ENCODE results near the gene NKAIN2. TPM values are rescaled to one million over a fixed set of nuclear protein-coding genes. Genes with fewer than 3 reads are reported as not detected.

NKAIN2 gene
- total RNA-seq, 2 donors from 2014 or later = 0.31 to 2.3 TPM

DNA sequence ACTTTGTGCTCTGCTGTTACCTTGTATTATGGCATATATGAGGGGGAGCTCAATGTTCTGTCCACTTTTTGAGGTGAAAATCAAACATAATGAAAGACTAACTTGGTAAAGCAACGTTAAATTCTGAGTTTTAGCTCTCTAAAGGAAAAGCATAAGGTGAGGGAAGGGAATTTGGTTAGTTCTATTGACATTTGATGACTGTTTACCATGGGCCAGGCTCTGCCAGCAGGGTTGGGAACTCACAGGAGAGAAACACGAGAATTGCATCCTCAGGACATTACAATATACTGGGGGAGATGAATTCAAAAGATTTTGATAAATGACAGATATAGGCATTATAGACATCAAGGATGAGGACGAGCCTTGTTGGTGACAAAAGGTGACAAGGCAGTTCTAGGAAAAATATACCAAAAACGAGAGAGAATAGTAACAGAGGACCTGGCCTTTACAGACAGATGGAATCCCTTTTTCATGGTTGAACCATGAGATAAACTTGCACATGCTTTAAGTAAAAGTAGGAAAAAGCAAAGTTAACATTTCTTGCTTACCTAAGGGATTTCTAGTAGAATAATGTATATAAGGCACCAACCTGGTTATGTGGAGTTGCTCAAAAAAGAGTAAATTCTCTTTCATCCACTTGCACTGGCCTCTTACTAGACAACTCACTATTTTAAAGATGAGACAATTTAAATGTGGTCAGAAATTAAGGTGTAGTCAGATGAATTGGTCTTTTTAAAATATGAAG is 191.4 kb downstream of the NKAIN2 start:
- no peaks in the 10 kb centered on the region for H3K4me1 ChIP-seq
- no peak for DNase-seq (ENCODE audit: low spot score)
- H3K27ac ChIP-seq = no peak overlapping the region
- H3K27me3 ChIP-seq = no peaks in the 10 kb centered on the region
- H3K9me3 ChIP-seq = no peaks in the 10 kb centered on the region
- TF ChIP-seq, protein P1, sequence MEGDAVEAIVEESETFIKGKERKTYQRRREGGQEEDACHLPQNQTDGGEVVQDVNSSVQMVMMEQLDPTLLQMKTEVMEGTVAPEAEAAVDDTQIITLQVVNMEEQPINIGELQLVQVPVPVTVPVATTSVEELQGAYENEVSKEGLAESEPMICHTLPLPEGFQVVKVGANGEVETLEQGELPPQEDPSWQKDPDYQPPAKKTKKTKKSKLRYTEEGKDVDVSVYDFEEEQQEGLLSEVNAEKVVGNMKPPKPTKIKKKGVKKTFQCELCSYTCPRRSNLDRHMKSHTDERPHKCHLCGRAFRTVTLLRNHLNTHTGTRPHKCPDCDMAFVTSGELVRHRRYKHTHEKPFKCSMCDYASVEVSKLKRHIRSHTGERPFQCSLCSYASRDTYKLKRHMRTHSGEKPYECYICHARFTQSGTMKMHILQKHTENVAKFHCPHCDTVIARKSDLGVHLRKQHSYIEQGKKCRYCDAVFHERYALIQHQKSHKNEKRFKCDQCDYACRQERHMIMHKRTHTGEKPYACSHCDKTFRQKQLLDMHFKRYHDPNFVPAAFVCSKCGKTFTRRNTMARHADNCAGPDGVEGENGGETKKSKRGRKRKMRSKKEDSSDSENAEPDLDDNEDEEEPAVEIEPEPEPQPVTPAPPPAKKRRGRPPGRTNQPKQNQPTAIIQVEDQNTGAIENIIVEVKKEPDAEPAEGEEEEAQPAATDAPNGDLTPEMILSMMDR (IDR thresholded peaks at IDR 0.05) = no peak
- no peaks in the 10 kb centered on the region for H3K36me3 ChIP-seq
- no peak overlapping the region for H3K4me3 ChIP-seq

DNA sequence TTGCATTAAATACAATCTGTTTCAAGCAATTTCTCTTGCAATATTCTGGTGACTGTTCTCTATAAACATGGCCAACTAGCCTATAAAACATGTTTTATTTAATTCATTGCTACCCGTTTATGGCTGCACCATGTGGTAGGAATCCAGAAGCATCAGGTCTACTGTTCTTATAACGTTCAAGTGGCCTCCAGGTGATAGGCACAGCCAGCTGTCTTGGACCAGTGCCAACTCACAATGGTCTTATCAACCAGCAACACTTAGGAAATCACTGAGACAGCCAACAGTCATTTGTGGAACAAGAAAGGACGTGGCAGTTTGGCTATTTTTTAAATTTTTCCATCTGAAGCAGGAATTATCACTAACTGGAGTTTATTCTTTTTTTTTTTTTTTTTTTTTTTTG is 193.6 kb downstream of the NKAIN2 start:
- H3K4me1 ChIP-seq = no peaks in the 10 kb centered on the region
- TF ChIP-seq, protein P1 (IDR thresholded peaks at IDR 0.05) = no peak
- H3K9me3 ChIP-seq = no peaks in the 10 kb centered on the region

DNA sequence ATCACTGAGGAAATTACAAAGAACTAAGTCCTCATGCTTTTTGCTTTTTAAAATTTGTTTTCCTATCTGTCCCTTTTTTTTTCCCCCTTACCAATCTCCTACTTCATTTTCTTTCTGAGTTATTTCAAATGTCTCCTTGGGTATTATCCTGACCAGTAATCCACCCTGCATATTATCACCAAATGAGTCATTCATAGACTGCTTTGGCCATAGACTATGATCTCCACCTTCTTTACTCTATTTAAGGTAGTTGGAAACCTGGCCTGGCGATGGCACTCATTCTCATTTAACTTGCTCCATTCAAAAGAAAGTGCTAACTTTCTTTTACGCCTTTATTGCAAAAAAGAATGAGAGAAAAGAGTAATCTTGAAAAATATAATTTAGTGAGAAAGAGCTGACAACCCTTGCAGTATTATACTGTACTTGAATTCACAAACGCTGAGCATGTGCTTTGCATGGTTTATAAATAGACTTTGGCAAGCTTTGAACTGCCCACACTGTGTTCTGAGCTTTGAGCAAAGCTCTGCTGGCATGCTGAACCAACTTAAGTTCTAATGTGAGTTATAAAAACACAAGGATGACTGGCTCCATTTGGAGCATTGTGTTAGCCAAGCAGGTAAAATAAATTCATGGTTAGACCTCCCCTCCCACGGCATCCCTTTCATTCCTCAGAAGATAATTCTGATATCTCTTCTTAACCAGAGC is 198.9 kb downstream of the NKAIN2 start:
- peaks cover 0 to 4% of the 10 kb centered on the region in 2 donors for H3K4me1 ChIP-seq
- H3K27ac ChIP-seq = peak overlapping the region; percentile 20 to 60
- H3K27me3 ChIP-seq = no peaks in the 10 kb centered on the region
- H3K4me3 ChIP-seq = peak overlapping the region in 1 of 2 donors; percentile 12
- TF ChIP-seq, protein P1 (IDR thresholded peaks at IDR 0.05) = no peak
- no peaks in the 10 kb centered on the region for H3K36me3 ChIP-seq
- H3K9me3 ChIP-seq = no peaks in the 10 kb centered on the region
- no peak for DNase-seq (ENCODE audit: low spot score)

More for the DNA sequence above, 193.6 kb downstream of the NKAIN2 start:
- Histone ChIP-seq H3K27me3 (no peaks in the 10 kb centered on the region), H3K27ac (no peak overlapping the region), H3K4me3 (no peak overlapping the region), H3K36me3 (no peaks in the 10 kb centered on the region)
- DNase-seq (ENCODE audit: low spot score) = no peak

DNA sequence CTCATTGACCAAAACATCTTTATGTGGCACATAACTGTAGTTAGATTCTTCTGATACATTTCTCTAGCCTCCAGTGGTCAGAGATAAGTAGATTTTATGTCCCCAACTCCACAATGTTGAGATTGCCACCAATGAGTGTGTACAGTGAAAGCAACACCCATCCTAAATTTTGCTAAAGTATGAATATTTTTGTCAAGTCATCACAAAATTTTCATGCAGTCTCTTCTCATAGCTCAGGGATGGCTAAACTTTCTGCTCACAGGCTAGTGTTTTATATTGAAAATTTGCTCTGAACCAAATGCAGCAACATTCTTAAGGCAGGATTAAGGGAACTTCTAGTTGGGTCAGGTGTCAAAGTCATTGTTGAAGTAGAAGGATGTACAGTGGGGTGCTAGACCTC is 203.6 kb downstream of the NKAIN2 start:
- Histone ChIP-seq H3K27me3 (no peaks in the 10 kb centered on the region), H3K36me3 (no peaks in the 10 kb centered on the region), H3K4me1 (peaks cover 0 to 4% of the 10 kb centered on the region in 2 donors), H3K9me3 (no peaks in the 10 kb centered on the region), H3K4me3 (no peak overlapping the region), H3K27ac (no peak overlapping the region)
- no peak for DNase-seq (ENCODE audit: low spot score)
- TF ChIP-seq, protein P1 (IDR thresholded peaks at IDR 0.05) = no peak

DNA sequence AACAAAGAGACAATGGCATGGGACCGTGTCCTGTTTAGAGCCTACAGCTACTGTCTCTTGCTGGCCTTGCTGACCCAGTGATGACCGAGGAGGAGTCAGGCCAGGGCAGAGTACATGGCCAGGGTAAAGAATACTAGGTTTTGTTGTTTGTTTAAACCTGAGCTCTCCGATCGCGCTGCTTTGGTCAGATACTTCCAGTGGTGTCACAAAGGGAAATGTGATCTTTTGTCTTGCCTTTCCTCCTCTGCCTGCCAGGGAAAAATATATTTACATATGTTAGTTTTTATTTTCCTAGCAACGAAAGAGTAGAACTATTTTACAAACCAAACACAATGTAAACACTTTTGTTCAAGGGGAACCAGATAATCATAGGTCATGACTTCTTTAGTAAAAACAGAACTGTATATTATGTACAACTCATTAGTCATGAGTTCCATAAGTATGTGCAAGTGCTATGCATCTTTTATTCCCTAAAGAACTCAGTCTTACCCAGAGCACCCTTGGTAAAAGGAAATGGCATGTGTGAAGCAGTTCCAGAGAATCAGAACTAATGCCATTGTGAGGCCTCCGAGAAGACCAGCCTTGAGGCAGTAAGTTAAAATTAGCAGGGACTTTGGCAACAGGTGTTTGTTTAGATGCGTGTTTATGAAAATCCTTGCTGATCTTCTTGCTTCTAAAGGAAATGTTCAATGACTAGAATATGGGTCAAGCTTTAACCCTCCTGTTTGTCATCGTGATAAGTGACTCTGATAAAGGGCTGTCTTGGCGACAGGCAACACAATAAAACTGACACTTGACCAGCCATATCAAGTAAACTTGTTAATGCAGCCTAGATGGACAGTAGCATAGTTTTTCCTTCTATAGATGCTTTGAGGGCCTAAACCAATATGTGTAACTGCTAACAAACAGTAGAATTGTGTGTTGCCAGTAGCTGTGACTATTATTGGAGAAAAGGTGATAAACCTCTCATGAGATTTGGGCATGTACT is 204.6 kb downstream of the NKAIN2 start:
- no peaks in the 10 kb centered on the region for H3K27me3 ChIP-seq
- no peak overlapping the region for H3K4me3 ChIP-seq
- no peaks in the 10 kb centered on the region for H3K4me1 ChIP-seq
- H3K9me3 ChIP-seq = no peaks in the 10 kb centered on the region
- DNase-seq (ENCODE audit: low spot score) = no peak
- H3K36me3 ChIP-seq = no peaks in the 10 kb centered on the region
- H3K27ac ChIP-seq = no peak overlapping the region
- TF ChIP-seq, protein P1 (IDR thresholded peaks at IDR 0.05) = no peak
